ENCODE measurements around the gene CAVIN3. TPM values are rescaled to one million over a fixed set of nuclear protein-coding genes. Genes with fewer than 3 reads are reported as not detected.

The CAVIN3 gene
- total and polyA plus RNA-seq, 2 experiments from 2014 or later = 33.2 to 34.2 TPM

DNA sequence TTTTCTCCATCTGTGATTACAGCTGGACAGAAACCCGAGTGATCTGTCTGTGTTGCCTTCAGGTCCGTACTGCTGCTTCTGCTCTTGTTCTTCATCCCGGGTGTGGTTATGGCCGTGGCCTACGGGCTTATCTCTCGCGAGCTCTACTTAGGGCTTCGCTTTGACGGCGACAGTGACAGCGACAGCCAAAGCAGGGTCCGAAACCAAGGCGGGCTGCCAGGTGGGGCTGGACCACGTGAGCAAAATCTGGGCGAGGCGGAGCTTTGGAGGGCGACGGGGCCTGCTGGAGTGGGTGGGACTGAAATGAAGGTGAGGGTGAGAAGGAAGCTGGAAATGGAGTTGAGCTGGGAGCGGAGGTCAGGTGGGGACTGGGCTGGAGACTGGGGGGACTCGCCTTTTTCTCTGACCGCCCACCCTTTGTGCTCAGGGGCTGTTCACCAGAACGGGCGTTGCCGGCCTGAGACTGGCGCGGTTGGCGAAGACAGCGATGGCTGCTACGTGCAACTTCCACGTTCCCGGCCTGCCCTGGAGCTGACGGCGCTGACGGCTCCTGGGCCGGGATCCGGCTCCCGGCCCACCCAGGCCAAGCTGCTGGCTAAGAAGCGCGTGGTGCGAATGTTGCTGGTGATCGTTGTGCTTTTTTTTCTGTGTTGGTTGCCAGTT lies 49.6 kb downstream of the CAVIN3 start (continued):
- TF ChIP-seq, protein P1, sequence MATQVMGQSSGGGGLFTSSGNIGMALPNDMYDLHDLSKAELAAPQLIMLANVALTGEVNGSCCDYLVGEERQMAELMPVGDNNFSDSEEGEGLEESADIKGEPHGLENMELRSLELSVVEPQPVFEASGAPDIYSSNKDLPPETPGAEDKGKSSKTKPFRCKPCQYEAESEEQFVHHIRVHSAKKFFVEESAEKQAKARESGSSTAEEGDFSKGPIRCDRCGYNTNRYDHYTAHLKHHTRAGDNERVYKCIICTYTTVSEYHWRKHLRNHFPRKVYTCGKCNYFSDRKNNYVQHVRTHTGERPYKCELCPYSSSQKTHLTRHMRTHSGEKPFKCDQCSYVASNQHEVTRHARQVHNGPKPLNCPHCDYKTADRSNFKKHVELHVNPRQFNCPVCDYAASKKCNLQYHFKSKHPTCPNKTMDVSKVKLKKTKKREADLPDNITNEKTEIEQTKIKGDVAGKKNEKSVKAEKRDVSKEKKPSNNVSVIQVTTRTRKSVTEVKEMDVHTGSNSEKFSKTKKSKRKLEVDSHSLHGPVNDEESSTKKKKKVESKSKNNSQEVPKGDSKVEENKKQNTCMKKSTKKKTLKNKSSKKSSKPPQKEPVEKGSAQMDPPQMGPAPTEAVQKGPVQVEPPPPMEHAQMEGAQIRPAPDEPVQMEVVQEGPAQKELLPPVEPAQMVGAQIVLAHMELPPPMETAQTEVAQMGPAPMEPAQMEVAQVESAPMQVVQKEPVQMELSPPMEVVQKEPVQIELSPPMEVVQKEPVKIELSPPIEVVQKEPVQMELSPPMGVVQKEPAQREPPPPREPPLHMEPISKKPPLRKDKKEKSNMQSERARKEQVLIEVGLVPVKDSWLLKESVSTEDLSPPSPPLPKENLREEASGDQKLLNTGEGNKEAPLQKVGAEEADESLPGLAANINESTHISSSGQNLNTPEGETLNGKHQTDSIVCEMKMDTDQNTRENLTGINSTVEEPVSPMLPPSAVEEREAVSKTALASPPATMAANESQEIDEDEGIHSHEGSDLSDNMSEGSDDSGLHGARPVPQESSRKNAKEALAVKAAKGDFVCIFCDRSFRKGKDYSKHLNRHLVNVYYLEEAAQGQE (IDR thresholded peaks at IDR 0.05; ENCODE audit: unreplicated experiment) = no peak
- TF ChIP-seq, protein P2, sequence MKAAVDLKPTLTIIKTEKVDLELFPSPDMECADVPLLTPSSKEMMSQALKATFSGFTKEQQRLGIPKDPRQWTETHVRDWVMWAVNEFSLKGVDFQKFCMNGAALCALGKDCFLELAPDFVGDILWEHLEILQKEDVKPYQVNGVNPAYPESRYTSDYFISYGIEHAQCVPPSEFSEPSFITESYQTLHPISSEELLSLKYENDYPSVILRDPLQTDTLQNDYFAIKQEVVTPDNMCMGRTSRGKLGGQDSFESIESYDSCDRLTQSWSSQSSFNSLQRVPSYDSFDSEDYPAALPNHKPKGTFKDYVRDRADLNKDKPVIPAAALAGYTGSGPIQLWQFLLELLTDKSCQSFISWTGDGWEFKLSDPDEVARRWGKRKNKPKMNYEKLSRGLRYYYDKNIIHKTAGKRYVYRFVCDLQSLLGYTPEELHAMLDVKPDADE (IDR thresholded peaks at IDR 0.05) = no peak
- no peak for TF ChIP-seq JUNB (IDR thresholded peaks at IDR 0.05; ENCODE audit: unreplicated experiment)

DNA sequence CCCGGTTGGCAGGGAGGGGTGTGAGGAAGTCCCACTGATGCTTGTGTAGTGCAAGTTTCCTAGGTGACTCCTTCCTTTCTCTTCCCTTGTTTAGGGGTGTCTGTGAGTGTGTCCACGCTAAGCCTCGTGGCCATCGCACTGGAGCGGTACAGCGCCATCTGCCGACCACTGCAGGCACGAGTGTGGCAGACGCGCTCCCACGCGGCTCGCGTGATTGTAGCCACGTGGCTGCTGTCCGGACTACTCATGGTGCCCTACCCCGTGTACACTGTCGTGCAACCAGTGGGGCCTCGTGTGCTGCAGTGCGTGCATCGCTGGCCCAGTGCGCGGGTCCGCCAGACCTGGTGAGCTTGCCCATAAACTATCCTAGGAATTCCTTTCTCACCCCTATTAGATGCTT lies 50.3 kb downstream of the CAVIN3 start:
- no peak overlapping the region for H3K4me2 ChIP-seq
- Mint-ChIP-seq H3K9me3 (no peaks in the 10 kb centered on the region), H3K4me3 (no peak overlapping the region), H3K27ac (no peak overlapping the region), H3K36me3 (ENCODE audit: low read depth) (no peaks in the 10 kb centered on the region), H3K4me1 (no peaks in the 10 kb centered on the region; the same call in 2 of the 3 replicates), H3K27me3 (ENCODE audit: insufficient read depth, low read depth, poor library complexity) (peaks cover 2% of the 10 kb centered on the region)
- 0 out of 2 replicates have a peak, but pooled peaks cover 14% of the 10 kb centered on the region for H3K27me3 ChIP-seq (ENCODE audit: insufficient read depth)
- no peak overlapping the region for H3K27ac ChIP-seq (ENCODE audit: low read depth)
- H3K79me2 ChIP-seq (replicated peaks; ENCODE audit: insufficient read depth) = no peaks in the 10 kb centered on the region
- H3K4me1 ChIP-seq (ENCODE audit: insufficient read depth) = no peaks in the 10 kb centered on the region
- H3F3A ChIP-seq (replicated peaks; ENCODE audit: low read depth) = no peaks in the 10 kb centered on the region
- TF ChIP-seq CREB1 (CRISPR knock-in tag; IDR thresholded peaks at IDR 0.05; ENCODE audit: low read depth) = no peak
- no peak for TF ChIP-seq ZNF331 (CRISPR knock-in tag; IDR thresholded peaks at IDR 0.05; ENCODE audit: low read depth)
- TF ChIP-seq, protein P3, sequence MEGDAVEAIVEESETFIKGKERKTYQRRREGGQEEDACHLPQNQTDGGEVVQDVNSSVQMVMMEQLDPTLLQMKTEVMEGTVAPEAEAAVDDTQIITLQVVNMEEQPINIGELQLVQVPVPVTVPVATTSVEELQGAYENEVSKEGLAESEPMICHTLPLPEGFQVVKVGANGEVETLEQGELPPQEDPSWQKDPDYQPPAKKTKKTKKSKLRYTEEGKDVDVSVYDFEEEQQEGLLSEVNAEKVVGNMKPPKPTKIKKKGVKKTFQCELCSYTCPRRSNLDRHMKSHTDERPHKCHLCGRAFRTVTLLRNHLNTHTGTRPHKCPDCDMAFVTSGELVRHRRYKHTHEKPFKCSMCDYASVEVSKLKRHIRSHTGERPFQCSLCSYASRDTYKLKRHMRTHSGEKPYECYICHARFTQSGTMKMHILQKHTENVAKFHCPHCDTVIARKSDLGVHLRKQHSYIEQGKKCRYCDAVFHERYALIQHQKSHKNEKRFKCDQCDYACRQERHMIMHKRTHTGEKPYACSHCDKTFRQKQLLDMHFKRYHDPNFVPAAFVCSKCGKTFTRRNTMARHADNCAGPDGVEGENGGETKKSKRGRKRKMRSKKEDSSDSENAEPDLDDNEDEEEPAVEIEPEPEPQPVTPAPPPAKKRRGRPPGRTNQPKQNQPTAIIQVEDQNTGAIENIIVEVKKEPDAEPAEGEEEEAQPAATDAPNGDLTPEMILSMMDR (conservative IDR thresholded peaks at IDR 0.05; ENCODE audit: low read depth in 2 of 2) = peak; percentile 57 to 87
- no peaks in the 10 kb centered on the region for H3K9me2 ChIP-seq (ENCODE audit: insufficient read depth)
- H4K20me1 ChIP-seq (replicated peaks; ENCODE audit: insufficient read depth) = no peaks in the 10 kb centered on the region
- no peaks in the 10 kb centered on the region for H3K36me3 ChIP-seq (ENCODE audit: insufficient read depth)
- no peak overlapping the region for H2AFZ ChIP-seq
- peak; percentile 58 for DNase-seq (ENCODE audit: low spot score)
- H3K4me3 ChIP-seq = no peak overlapping the region
- peak; percentile 72 for ATAC-seq

Other genes starting within 250 kb of the CAVIN3 start
- gene OR56B4, start 212.8 kb downstream of the CAVIN3 start, total RNA-seq (2014; rRNA removed; shearing (Covaris generic)) = not detected in 2 replicates
- not detected in 2 replicates for gene OR56B4, start 212.8 kb downstream of the CAVIN3 start, polyA plus RNA-seq (2016; fragmentation: Nextera tagmentation; extraction: Ambion mirVana)
- not detected in 2 replicates for gene OR52B2, start 150.2 kb downstream of the CAVIN3 start, total RNA-seq (2014; rRNA removed; shearing (Covaris generic))
- gene OR52B2, start 150.2 kb downstream of the CAVIN3 start, polyA plus RNA-seq (2016; fragmentation: Nextera tagmentation; extraction: Ambion mirVana) = not detected in 2 replicates
- not detected in 2 replicates for gene OR52W1, start 121.3 kb downstream of the CAVIN3 start, total RNA-seq (2014; rRNA removed; shearing (Covaris generic))
- gene OR52W1, start 121.3 kb downstream of the CAVIN3 start, polyA plus RNA-seq (2016; fragmentation: Nextera tagmentation; extraction: Ambion mirVana) = not detected in 2 replicates
- gene C11orf42, start 114.9 kb downstream of the CAVIN3 start, total RNA-seq (2014; rRNA removed; shearing (Covaris generic)) = not detected in 2 replicates
- gene C11orf42, start 114.9 kb downstream of the CAVIN3 start, polyA plus RNA-seq (2016; fragmentation: Nextera tagmentation; extraction: Ambion mirVana) = not detected in 2 replicates
- 20.0 and 34.5 TPM in 2 replicates for gene FHIP1B, start 85.9 kb downstream of the CAVIN3 start, total RNA-seq (2014; rRNA removed; shearing (Covaris generic))
- gene FHIP1B, start 85.9 kb downstream of the CAVIN3 start, polyA plus RNA-seq (2016; fragmentation: Nextera tagmentation; extraction: Ambion mirVana) = 10.3 TPM in 2 replicates
- gene CNGA4, start 81.4 kb downstream of the CAVIN3 start, total RNA-seq (2014; rRNA removed; shearing (Covaris generic)) = not detected in 2 replicates
- gene CNGA4, start 81.4 kb downstream of the CAVIN3 start, polyA plus RNA-seq (2016; fragmentation: Nextera tagmentation; extraction: Ambion mirVana) = 0.15 TPM in 1 of 2 replicates, not detected in the other
- 7.0 and 8.2 TPM in 2 replicates for gene CCKBR, start 60.7 kb downstream of the CAVIN3 start, total RNA-seq (2014; rRNA removed; shearing (Covaris generic))
- gene CCKBR, start 60.7 kb downstream of the CAVIN3 start, polyA plus RNA-seq (2016; fragmentation: Nextera tagmentation; extraction: Ambion mirVana) = 3.9 and 4.8 TPM in 2 replicates
- gene SMPD1, start 70.0 kb upstream of the CAVIN3 start, total RNA-seq (2014; rRNA removed; shearing (Covaris generic)) = 0.70 and 0.76 TPM in 2 replicates
- 0.92 and 0.97 TPM in 2 replicates for gene SMPD1, start 70.0 kb upstream of the CAVIN3 start, polyA plus RNA-seq (2016; fragmentation: Nextera tagmentation; extraction: Ambion mirVana)
- 24.7 and 26.6 TPM in 2 replicates for gene APBB1, start 98.6 kb upstream of the CAVIN3 start, total RNA-seq (2014; rRNA removed; shearing (Covaris generic))
- 10.6 and 12.1 TPM in 2 replicates for gene APBB1, start 98.6 kb upstream of the CAVIN3 start, polyA plus RNA-seq (2016; fragmentation: Nextera tagmentation; extraction: Ambion mirVana)
- 0.50 and 0.63 TPM in 2 replicates for gene HPX, start 120.5 kb upstream of the CAVIN3 start, total RNA-seq (2014; rRNA removed; shearing (Covaris generic))
- 0.47 and 0.71 TPM in 2 replicates for gene HPX, start 120.5 kb upstream of the CAVIN3 start, polyA plus RNA-seq (2016; fragmentation: Nextera tagmentation; extraction: Ambion mirVana)
- gene TRIM3, start 153.4 kb upstream of the CAVIN3 start, total RNA-seq (2014; rRNA removed; shearing (Covaris generic)) = 15.0 and 21.1 TPM in 2 replicates
- 7.3 and 7.9 TPM in 2 replicates for gene TRIM3, start 153.4 kb upstream of the CAVIN3 start, polyA plus RNA-seq (2016; fragmentation: Nextera tagmentation; extraction: Ambion mirVana)
- 61.5 and 65.4 TPM in 2 replicates for gene ARFIP2, start 160.8 kb upstream of the CAVIN3 start, total RNA-seq (2014; rRNA removed; shearing (Covaris generic))
- 34.8 and 35.4 TPM in 2 replicates for gene ARFIP2, start 160.8 kb upstream of the CAVIN3 start, polyA plus RNA-seq (2016; fragmentation: Nextera tagmentation; extraction: Ambion mirVana)
- 54.2 and 76.4 TPM in 2 replicates for gene TIMM10B, start 161.0 kb upstream of the CAVIN3 start, total RNA-seq (2014; rRNA removed; shearing (Covaris generic))
- gene TIMM10B, start 161.0 kb upstream of the CAVIN3 start, polyA plus RNA-seq (2016; fragmentation: Nextera tagmentation; extraction: Ambion mirVana) = 25.0 and 30.8 TPM in 2 replicates
- 7.2 and 9.6 TPM in 2 replicates for gene DNHD1, start 176.8 kb upstream of the CAVIN3 start, total RNA-seq (2014; rRNA removed; shearing (Covaris generic))
- 2.5 and 3.6 TPM in 2 replicates for gene DNHD1, start 176.8 kb upstream of the CAVIN3 start, polyA plus RNA-seq (2016; fragmentation: Nextera tagmentation; extraction: Ambion mirVana)